Activated CD8-positive, alpha-beta T cell treated with anti-CD3 and anti-CD28 coated beads for 36 hours (primary cell): ENCODE measurements around the gene RPH3AL. TPM values are rescaled to one million over a fixed set of nuclear protein-coding genes. Genes with fewer than 3 reads are reported as not detected.

Source experiments
- ATAC-seq: fragments of 200-7000 bp; cut with Tn5 transposase; one replicate; pipeline ENCODE4 v1.10.0; 2021; ENCODE audit warnings: mild to moderate bottlenecking, moderate library complexity
- CTCF ChIA-PET: fragments of 350-600 bp; sonication (Branson Sonifier 250); formaldehyde crosslinking; loops from one replicate; lab custom pipeline; 2021; ENCODE audit warnings: antibody characterized with exemption; lab: Charles Lee
- POLR2A ChIA-PET: fragments of 350-600 bp; sonication (Branson Sonifier 250); formaldehyde crosslinking; loops from one replicate; lab custom pipeline; 2021; ENCODE audit warnings: antibody characterized with exemption; lab: Charles Lee
- DNase-seq: peaks from one replicate; pipeline ENCODE4 v3.0.0-alpha.2; 2020
- H3K27ac Mint-ChIP-seq: one replicate; pipeline ENCODE4 v1.8.0; 2021; ENCODE audit warnings: mild to moderate bottlenecking, mixed read lengths
- H3K27me3 Mint-ChIP-seq: one replicate; pipeline ENCODE4 v1.8.0; 2021; ENCODE audit warnings: mixed read lengths
- H3K36me3 Mint-ChIP-seq: one replicate; pipeline ENCODE4 v1.8.0; 2021; ENCODE audit warnings: low read depth, mixed read lengths
- H3K4me1 Mint-ChIP-seq: one replicate; pipeline ENCODE4 v1.8.0; 2021; ENCODE audit warnings: low read depth, mixed read lengths
- H3K4me3 Mint-ChIP-seq: one replicate; pipeline ENCODE4 v1.8.0; 2021; ENCODE audit warnings: mild to moderate bottlenecking, moderate library complexity, mixed read lengths
- H3K9me3 Mint-ChIP-seq: one replicate; pipeline ENCODE4 v1.8.0; 2021; ENCODE audit warnings: mixed read lengths
- intact Hi-C: fragments of 100-400 bp; cut with micrococcal nuclease; formaldehyde crosslinking; loops from one replicate; pipeline ENCODE4 v1.10.0; 2022
- total RNA-seq, 2 experiments: library from RNA; stranded (reverse); gene quantifications; one replicate each; pipeline ENCODE4 v1.2.3, GENCODE V29; 2021
- TF ChIP-seq, protein P1 (sequence below): fragments of 200-600 bp; IDR thresholded peaks from one replicate; pipeline ENCODE4 v1.8.0; 2022; ENCODE audit warnings: antibody characterized with exemption, mild to moderate bottlenecking

Gene RPH3AL
- total RNA-seq, 2 experiments from 2014 or later, result 0.72 to 1.1 TPM

DNA sequence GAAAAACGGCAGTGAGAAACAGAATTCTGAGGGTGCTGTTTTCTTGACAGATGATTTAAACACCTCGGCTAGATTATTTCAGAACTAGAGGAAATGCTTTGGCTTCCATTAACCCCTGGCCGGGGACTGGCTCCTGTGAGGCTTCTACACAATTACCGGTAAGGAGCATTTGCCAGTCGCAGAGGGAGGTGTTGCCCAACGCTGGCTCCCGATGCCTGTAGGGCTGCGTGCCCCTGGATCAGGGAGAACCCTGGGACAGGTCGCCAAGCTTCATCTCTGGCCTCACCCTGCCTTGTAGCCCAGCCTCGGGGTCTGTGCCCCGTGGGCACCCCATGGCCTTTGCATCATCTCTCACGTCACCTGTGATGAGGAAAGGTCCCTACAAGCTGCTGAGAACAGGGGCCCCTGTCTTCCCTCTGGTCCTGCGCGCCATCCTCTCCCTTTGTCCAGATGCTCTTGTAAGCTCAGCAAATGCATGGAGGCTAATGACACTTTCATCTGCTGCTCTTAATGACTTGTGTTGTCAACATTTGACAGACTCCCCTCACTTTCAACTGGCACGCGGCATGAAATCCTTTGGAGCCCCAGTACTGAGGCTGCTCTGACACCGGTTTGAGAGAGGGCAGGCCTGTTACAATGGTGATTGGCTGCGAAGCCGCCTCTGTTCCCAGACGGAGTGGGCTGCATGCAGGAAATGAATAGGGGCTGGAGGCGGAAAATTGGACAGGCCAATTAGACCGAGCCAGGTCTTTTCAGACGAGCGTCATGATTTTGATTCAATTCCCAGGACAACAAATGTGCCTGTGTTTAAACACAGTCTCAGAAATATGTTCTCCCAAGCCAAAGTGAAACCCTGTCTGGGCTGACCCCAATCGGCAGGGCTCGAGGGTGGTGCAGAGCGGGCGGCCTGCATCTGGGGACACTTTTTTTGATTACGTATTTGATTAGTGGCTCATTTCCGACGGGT lies 85.6 kb downstream of the RPH3AL start:
- DNase-seq (no peak), ATAC-seq (no peak)
- Mint-ChIP-seq H3K4me1 (no peaks in the 10 kb centered on the region), H3K36me3 (no peaks in the 10 kb centered on the region), H3K9me3 (no peaks in the 10 kb centered on the region), H3K27ac (no peak overlapping the region), H3K4me3 (no peak overlapping the region), H3K27me3 (no peaks in the 10 kb centered on the region)
- ChIA-PET POLR2A (no interaction called here), CTCF (no interaction called here)
- intact Hi-C loops, result no loop called here
- TF ChIP-seq, protein P1, sequence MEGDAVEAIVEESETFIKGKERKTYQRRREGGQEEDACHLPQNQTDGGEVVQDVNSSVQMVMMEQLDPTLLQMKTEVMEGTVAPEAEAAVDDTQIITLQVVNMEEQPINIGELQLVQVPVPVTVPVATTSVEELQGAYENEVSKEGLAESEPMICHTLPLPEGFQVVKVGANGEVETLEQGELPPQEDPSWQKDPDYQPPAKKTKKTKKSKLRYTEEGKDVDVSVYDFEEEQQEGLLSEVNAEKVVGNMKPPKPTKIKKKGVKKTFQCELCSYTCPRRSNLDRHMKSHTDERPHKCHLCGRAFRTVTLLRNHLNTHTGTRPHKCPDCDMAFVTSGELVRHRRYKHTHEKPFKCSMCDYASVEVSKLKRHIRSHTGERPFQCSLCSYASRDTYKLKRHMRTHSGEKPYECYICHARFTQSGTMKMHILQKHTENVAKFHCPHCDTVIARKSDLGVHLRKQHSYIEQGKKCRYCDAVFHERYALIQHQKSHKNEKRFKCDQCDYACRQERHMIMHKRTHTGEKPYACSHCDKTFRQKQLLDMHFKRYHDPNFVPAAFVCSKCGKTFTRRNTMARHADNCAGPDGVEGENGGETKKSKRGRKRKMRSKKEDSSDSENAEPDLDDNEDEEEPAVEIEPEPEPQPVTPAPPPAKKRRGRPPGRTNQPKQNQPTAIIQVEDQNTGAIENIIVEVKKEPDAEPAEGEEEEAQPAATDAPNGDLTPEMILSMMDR, result no peak

DNA sequence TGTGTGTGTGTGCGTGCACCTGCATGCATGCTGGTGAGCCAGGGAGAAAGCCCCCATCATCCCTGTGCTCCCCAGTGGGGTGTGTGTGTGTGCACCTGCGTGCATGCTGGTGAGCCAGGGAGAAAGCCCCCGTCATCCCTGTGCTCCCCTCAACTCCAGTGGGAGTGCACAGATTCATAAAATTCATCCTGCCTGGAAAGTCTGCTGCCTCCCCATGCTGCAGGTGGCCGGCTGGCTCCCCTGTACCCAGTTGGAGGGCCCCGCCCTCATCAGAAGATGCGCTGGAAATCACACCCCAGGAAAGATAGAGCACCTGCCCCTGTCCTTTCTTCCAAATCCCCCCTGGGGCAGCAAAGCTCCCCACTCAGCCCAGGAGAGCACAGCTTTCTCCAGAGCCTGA lies 86.4 kb downstream of the RPH3AL start:
- no peaks in the 10 kb centered on the region for H3K27me3 Mint-ChIP-seq
- H3K4me3 Mint-ChIP-seq, result no peak overlapping the region
- no peaks in the 10 kb centered on the region for H3K36me3 Mint-ChIP-seq
- no peak overlapping the region for H3K27ac Mint-ChIP-seq
- TF ChIP-seq, protein P1, result no peak
- intact Hi-C loops, result no loop called here
- ChIA-PET CTCF (no interaction called here), POLR2A (no interaction called here)
- DNase-seq (no peak), ATAC-seq (no peak)
- no peaks in the 10 kb centered on the region for H3K9me3 Mint-ChIP-seq
- H3K4me1 Mint-ChIP-seq, result no peaks in the 10 kb centered on the region

DNA sequence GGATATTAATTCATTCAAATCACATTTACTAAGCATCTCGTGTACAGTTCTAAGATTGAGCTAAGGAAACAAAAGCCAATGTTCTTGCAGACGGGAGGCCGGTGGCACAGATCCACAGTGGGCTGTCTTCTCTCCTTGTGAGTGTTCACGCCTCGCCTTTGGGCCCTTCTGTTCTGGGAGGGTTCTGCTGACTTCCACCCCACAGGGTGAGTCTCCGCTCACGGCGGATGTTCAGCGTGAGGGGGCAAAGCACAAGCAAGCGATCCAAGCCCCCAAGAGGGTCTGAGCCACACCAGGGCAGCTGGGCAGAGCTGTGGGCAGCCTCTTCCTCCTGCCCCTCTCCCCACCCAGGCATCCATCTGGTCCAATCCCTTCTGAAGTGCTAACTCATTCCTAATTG lies 86.9 kb downstream of the RPH3AL start:
- intact Hi-C loops, result no loop called here
- no peak overlapping the region for H3K4me3 Mint-ChIP-seq
- ChIA-PET CTCF (no interaction called here), POLR2A (no interaction called here)
- DNase-seq (no peak), ATAC-seq (no peak)
- no peaks in the 10 kb centered on the region for H3K36me3 Mint-ChIP-seq
- H3K27ac Mint-ChIP-seq, result no peak overlapping the region
- no peaks in the 10 kb centered on the region for H3K27me3 Mint-ChIP-seq
- no peaks in the 10 kb centered on the region for H3K9me3 Mint-ChIP-seq
- no peaks in the 10 kb centered on the region for H3K4me1 Mint-ChIP-seq
- TF ChIP-seq, protein P1, result no peak

DNA sequence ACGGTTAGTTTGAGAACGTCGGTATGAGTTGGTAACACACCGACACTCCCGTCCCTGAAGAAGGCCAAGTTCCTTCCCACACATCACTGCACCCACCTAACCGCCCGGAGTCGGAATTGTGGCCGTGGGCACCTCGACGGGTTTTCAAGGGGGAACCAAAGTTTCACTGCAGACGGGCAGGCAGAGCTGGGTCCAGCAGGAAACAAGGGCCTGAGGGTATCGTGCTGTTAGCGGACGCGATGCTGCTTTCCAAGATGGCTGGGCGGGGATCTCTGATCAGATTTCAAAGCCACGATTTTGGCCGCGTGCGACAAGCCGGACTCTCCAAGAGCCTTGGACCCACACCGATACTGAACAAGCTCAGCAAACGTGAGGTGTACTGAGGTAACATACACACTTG lies 88.8 kb downstream of the RPH3AL start:
- DNase-seq, result no peak
- no peaks in the 10 kb centered on the region for H3K9me3 Mint-ChIP-seq
- POLR2A ChIA-PET, result no interaction called here
- CTCF ChIA-PET, result no interaction called here
- no peaks in the 10 kb centered on the region for H3K4me1 Mint-ChIP-seq
- ATAC-seq, result no peak
- H3K27ac Mint-ChIP-seq, result no peak overlapping the region
- TF ChIP-seq, protein P1, result no peak
- H3K27me3 Mint-ChIP-seq, result no peaks in the 10 kb centered on the region
- intact Hi-C loops, result no loop called here
- H3K36me3 Mint-ChIP-seq, result no peaks in the 10 kb centered on the region
- no peak overlapping the region for H3K4me3 Mint-ChIP-seq

DNA sequence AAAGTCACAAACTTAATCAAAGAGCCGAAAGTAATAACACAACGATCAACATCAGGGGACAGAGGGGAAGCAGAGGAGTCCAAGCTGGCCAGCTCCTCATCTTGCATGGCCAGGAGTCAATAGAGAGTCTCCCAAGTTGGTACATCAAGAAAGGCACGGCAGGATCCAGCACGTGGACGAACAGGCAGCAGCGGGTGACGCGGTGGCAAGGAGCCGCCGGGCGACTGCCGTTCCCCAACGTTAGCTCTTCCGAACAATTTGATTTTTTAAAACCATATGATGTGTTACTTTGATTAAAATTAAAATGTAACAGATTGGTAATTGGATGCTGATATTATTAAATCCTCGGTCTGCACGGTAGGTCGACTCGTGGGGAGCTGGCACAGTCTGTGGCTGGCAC lies 89.3 kb downstream of the RPH3AL start:
- POLR2A ChIA-PET, result no interaction called here
- H3K9me3 Mint-ChIP-seq, result no peaks in the 10 kb centered on the region

More for the DNA sequence above, 89.3 kb downstream of the RPH3AL start:
- CTCF ChIA-PET, result no interaction called here
- DNase-seq (no peak), ATAC-seq (no peak)
- Mint-ChIP-seq H3K4me3 (no peak overlapping the region), H3K4me1 (no peaks in the 10 kb centered on the region), H3K27ac (no peak overlapping the region), H3K27me3 (no peaks in the 10 kb centered on the region), H3K36me3 (no peaks in the 10 kb centered on the region)
- TF ChIP-seq, protein P1, result no peak
- intact Hi-C loops, result no loop called here
